GM23338 (cell line): Measurements from ENCODE around the gene VKORC1L1.

ENCODE experiments used
- CTCF ChIP-seq, 2 experiments: fragments of 200-600 bp in 1 of 2; sonication (generic) in 1 of 2; conservative IDR thresholded peaks; 2 replicates each; pipeline versions ENCODE4 v1.5.1 to v1.6.1; 2016 to 2017; ENCODE audit warnings: antibody characterized with exemption in 2 of 2, low read depth in 2 of 2, mild to moderate bottlenecking in 2 of 2, moderate library complexity in 1 of 2
- EZH2phosphoT487 ChIP-seq: fragments of 200-600 bp; sonication (generic); IDR thresholded peaks from one replicate; pipeline ENCODE4 v1.8.1; 2018; ENCODE audit warnings: antibody characterized with exemption; ENCODE audit not compliant: unreplicated experiment
- STAT1 ChIP-seq: IDR thresholded peaks from one replicate; pipeline ENCODE4 v1.6.1; 2016; ENCODE audit warnings: antibody characterized with exemption; ENCODE audit not compliant: unreplicated experiment

GRCh38 chr7:65967361-65968155 is 94.7 kb downstream of the VKORC1L1 start:
- TF ChIP-seq STAT1 (no peak), CTCF (conservative IDR thresholded peaks at IDR 0.05; ENCODE audit: low read depth in 2 of 2) (no peak), EZH2phosphoT487 (no peak)
